Central memory CD8-positive, alpha-beta T cell (primary cell): ENCODE data around the gene ACOD1.

ENCODE experiments used
- ATAC-seq: fragments of 150-1000 bp; cut with Tn5 transposase; replicated peaks from 2 replicates; pipeline ENCODE4 v1.10.0; 2022; ENCODE audit warnings: mild to moderate bottlenecking, moderate FRiP score, moderate number of reproducible peaks; ENCODE audit not compliant: poor library complexity, severe bottlenecking; ENCODE audit errors: extremely low read depth
- DNase-seq, 2 donors: peaks; one replicate each; pipeline ENCODE4 v3.0.0; 2021; ENCODE audit warnings: low spot score in 2 of 2
- H3K27ac Mint-ChIP-seq: one replicate; pipeline ENCODE4 v1.8.0; 2022; ENCODE audit warnings: low read depth, mild to moderate bottlenecking, moderate library complexity, mixed read lengths
- H3K27me3 Mint-ChIP-seq: one replicate; pipeline ENCODE4 v1.8.0; 2022; ENCODE audit warnings: mixed read lengths
- H3K36me3 Mint-ChIP-seq: one replicate; pipeline ENCODE4 v1.8.0; 2022; ENCODE audit warnings: mild to moderate bottlenecking, moderate library complexity, mixed read lengths; ENCODE audit not compliant: insufficient read depth
- H3K4me1 Mint-ChIP-seq: one replicate; pipeline ENCODE4 v1.8.0; 2022; ENCODE audit warnings: mixed read lengths
- H3K4me3 Mint-ChIP-seq: one replicate; pipeline ENCODE4 v1.8.0; 2022; ENCODE audit warnings: mild to moderate bottlenecking, moderate library complexity, mixed read lengths
- H3K9me3 Mint-ChIP-seq: one replicate; pipeline ENCODE4 v1.8.0; 2022; ENCODE audit warnings: mixed read lengths

The ACOD1 gene

GRCh38 chr13:76929851-76930374 is 18.4 kb upstream of the ACOD1 start:
- Mint-ChIP-seq H3K27me3 (peaks cover 23% of the 10 kb centered on the region), H3K36me3 (no peaks in the 10 kb centered on the region), H3K4me1 (no peaks in the 10 kb centered on the region), H3K4me3 (no peak overlapping the region), H3K27ac (no peak overlapping the region), H3K9me3 (no peaks in the 10 kb centered on the region)
- DNase-seq (no peak), ATAC-seq (no peak)

DNA sequence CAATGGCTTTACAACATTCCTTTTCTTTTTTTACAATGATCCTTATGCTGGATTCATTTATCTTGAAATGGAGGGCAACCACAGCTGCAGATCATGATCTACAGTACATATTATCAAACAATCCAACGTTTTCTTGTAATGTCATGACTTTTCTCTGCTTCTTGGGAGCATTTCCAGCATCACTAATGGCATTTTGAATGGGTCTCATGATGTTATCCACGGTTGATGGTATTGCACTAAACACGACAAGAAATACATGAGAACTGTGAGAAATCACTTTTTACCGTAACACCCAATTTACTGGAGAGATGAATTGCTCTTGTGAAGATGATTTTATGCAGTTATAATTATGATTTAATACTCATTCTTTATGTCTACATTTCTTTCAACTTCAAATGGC is 16.2 kb upstream of the ACOD1 start:
- H3K27me3 Mint-ChIP-seq: peaks cover 13% of the 10 kb centered on the region
- H3K4me1 Mint-ChIP-seq: no peaks in the 10 kb centered on the region
- no peaks in the 10 kb centered on the region for H3K36me3 Mint-ChIP-seq
- ATAC-seq (no peak), DNase-seq (no peak)
- no peak overlapping the region for H3K4me3 Mint-ChIP-seq
- H3K27ac Mint-ChIP-seq: no peak overlapping the region
- no peaks in the 10 kb centered on the region for H3K9me3 Mint-ChIP-seq

GRCh38 chr13:76934671-76935070 is 13.6 kb upstream of the ACOD1 start:
- H3K4me1 Mint-ChIP-seq: no peaks in the 10 kb centered on the region
- H3K27me3 Mint-ChIP-seq: peaks cover 24% of the 10 kb centered on the region

GRCh38 chr13:76936763-76937162 is 11.5 kb upstream of the ACOD1 start:
- ATAC-seq: no peak
- Mint-ChIP-seq H3K27ac (no peak overlapping the region), H3K4me3 (no peak overlapping the region)

More at GRCh38 chr13:76934671-76935070, 13.6 kb upstream of the ACOD1 start:
- ATAC-seq (no peak), DNase-seq (no peak)
- Mint-ChIP-seq H3K36me3 (no peaks in the 10 kb centered on the region), H3K27ac (no peak overlapping the region), H3K9me3 (no peaks in the 10 kb centered on the region), H3K4me3 (no peak overlapping the region)

GRCh38 chr13:76937281-76937820 is 11.0 kb upstream of the ACOD1 start:
- H3K4me3 Mint-ChIP-seq: no peak overlapping the region
- no peaks in the 10 kb centered on the region for H3K4me1 Mint-ChIP-seq
- peaks cover 27% of the 10 kb centered on the region for H3K27me3 Mint-ChIP-seq
- H3K9me3 Mint-ChIP-seq: no peaks in the 10 kb centered on the region
- no peaks in the 10 kb centered on the region for H3K36me3 Mint-ChIP-seq
- ATAC-seq (no peak), DNase-seq (no peak)
- no peak overlapping the region for H3K27ac Mint-ChIP-seq

More at GRCh38 chr13:76936763-76937162, 11.5 kb upstream of the ACOD1 start:
- Mint-ChIP-seq H3K4me1 (no peaks in the 10 kb centered on the region), H3K27me3 (peaks cover 27% of the 10 kb centered on the region), H3K36me3 (no peaks in the 10 kb centered on the region), H3K9me3 (no peaks in the 10 kb centered on the region)
- DNase-seq: no peak

DNA sequence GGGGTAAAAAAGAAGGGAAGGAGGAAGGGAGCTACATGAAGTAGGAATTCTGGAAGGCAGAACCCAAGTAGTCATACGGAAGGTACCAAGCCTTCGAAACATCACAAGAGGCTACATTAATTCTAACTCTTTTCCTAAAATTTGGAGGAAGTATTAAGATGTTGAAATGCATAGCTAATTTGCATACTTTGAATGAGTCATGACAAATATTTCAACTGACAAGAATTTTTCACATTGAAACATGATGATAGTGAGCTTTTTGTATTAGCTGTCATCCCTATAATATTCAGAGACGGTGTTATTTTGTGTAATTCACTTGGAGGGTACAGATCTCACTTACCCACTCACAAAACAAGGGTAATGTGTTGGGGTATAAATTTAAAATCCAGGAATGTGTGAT is 9.1 kb upstream of the ACOD1 start:
- DNase-seq: no peak
- Mint-ChIP-seq H3K4me3 (no peak overlapping the region), H3K27ac (no peak overlapping the region), H3K4me1 (no peaks in the 10 kb centered on the region), H3K27me3 (peaks cover 27% of the 10 kb centered on the region), H3K36me3 (no peaks in the 10 kb centered on the region), H3K9me3 (no peaks in the 10 kb centered on the region)
- ATAC-seq: no peak

DNA sequence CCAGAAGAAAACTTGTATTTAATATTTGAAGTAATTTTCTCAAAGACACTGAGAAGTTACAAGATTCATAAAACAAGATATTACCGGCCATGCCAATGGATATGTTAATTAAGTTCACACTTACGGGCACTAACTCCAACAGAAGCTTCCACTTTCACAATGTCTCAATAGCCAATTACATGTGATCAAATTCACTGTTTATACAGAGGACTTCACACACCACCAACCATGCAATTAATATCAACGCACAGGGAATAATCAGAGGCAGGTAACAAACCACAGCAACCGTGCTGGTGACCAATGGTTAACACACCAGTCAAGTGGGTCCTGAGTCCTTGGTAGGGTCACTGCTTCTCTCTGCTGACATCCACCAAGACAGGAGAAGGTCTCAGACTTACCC is 5.9 kb upstream of the ACOD1 start:
- peaks cover 27% of the 10 kb centered on the region for H3K27me3 Mint-ChIP-seq
- ATAC-seq (no peak), DNase-seq (no peak)
- no peak overlapping the region for H3K4me3 Mint-ChIP-seq
- peaks cover 5% of the 10 kb centered on the region for H3K9me3 Mint-ChIP-seq
- H3K4me1 Mint-ChIP-seq: no peaks in the 10 kb centered on the region
- no peak overlapping the region for H3K27ac Mint-ChIP-seq
- no peaks in the 10 kb centered on the region for H3K36me3 Mint-ChIP-seq

- H3K27ac Mint-ChIP-seq: no peak overlapping the region
- DNase-seq: no peak
- H3K4me1 Mint-ChIP-seq: no peaks in the 10 kb centered on the region
- peaks cover 5% of the 10 kb centered on the region for H3K9me3 Mint-ChIP-seq
- ATAC-seq: no peak
- H3K4me3 Mint-ChIP-seq: no peak overlapping the region
- H3K27me3 Mint-ChIP-seq: peaks cover 25% of the 10 kb centered on the region
- no peaks in the 10 kb centered on the region for H3K36me3 Mint-ChIP-seq
Observed at GRCh38 chr13:76943646-76944045, 4.7 kb upstream of the ACOD1 start.

- Mint-ChIP-seq H3K9me3 (peaks cover 5% of the 10 kb centered on the region), H3K27me3 (peaks cover 26% of the 10 kb centered on the region), H3K36me3 (no peaks in the 10 kb centered on the region), H3K4me1 (no peaks in the 10 kb centered on the region), H3K27ac (no peak overlapping the region), H3K4me3 (no peak overlapping the region)
- ATAC-seq: no peak
- DNase-seq: no peak
Observed at GRCh38 chr13:76944456-76944855, 3.9 kb upstream of the ACOD1 start.

DNA sequence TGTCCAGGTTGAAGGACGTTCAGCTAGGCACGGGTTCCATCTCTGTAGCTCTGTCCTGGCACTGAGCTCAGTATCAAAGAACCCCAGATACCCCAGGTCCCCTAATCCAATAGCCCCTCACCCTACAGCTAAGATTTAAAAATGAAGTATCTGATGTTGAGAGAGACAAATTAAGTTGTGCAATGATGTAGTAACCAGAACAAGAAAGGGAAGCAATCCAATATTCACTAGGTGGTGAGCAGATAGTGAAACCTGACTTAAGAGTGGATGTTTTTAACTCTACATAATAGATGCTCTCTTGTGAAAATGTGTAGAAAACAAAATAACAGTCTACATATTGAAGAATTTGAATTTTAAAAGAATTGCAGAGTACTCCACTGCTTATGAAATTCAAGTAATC is 1.8 kb downstream of the ACOD1 start:
- no peak overlapping the region for H3K4me3 Mint-ChIP-seq
- DNase-seq (no peak), ATAC-seq (no peak)
- H3K36me3 Mint-ChIP-seq: no peaks in the 10 kb centered on the region
- H3K27me3 Mint-ChIP-seq: peaks cover 52% of the 10 kb centered on the region
- H3K4me1 Mint-ChIP-seq: no peaks in the 10 kb centered on the region
- H3K27ac Mint-ChIP-seq: no peak overlapping the region
- peaks cover 5% of the 10 kb centered on the region for H3K9me3 Mint-ChIP-seq

GRCh38 chr13:76953968-76954367 is 5.7 kb downstream of the ACOD1 start:
- DNase-seq: no peak
- Mint-ChIP-seq H3K27ac (no peak overlapping the region), H3K36me3 (peaks cover 1% of the 10 kb centered on the region), H3K9me3 (no peaks in the 10 kb centered on the region), H3K27me3 (peaks cover 61% of the 10 kb centered on the region), H3K4me3 (no peak overlapping the region), H3K4me1 (no peaks in the 10 kb centered on the region)
- ATAC-seq: no peak

DNA sequence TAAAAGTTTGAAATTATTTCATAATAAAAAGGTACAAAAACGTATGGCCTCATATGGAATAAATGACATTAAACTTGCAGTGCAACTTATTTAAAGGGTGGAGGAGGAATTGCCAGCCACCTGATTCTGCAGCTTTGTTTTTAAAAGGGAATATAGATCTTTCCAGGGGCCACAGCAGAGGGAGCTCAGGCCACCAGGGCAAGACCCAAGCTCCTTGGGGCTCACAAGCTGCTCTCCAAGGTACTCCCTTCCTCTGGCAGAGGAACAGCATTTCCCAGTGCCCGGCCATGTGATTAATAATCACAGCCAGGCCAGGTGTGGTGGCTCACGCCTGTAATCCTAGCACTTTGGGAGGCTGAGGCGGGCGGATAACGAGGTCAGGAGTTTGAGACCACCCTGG is 6.2 kb downstream of the ACOD1 start:
- no peaks in the 10 kb centered on the region for H3K9me3 Mint-ChIP-seq
- no peak overlapping the region for H3K27ac Mint-ChIP-seq

GRCh38 chr13:76955193-76955592 is 6.9 kb downstream of the ACOD1 start:
- peaks cover 1% of the 10 kb centered on the region for H3K36me3 Mint-ChIP-seq
- H3K27me3 Mint-ChIP-seq: peaks cover 49% of the 10 kb centered on the region
- peaks cover 1% of the 10 kb centered on the region for H3K9me3 Mint-ChIP-seq
- no peaks in the 10 kb centered on the region for H3K4me1 Mint-ChIP-seq
- DNase-seq: no peak
- no peak for ATAC-seq
- H3K27ac Mint-ChIP-seq: no peak overlapping the region
- H3K4me3 Mint-ChIP-seq: no peak overlapping the region

More for the DNA sequence above, 6.2 kb downstream of the ACOD1 start:
- H3K4me1 Mint-ChIP-seq: no peaks in the 10 kb centered on the region
- DNase-seq (no peak), ATAC-seq (no peak)
- peaks cover 55% of the 10 kb centered on the region for H3K27me3 Mint-ChIP-seq
- H3K36me3 Mint-ChIP-seq: peaks cover 1% of the 10 kb centered on the region
- no peak overlapping the region for H3K4me3 Mint-ChIP-seq
